Stimulated activated CD4-positive, alpha-beta T cell treated with anti-CD3 and anti-CD28 coated beads, Interleukin-1b, Interleukin-23, amount 100 ng/mL, for 1 hour (primary cell): ENCODE results near the gene SMG7.

Experiments used
- DNase-seq, 2 donors: peaks; one replicate each; pipeline ENCODE4 v3.0.0-alpha.2; 2020; ENCODE audit warnings: low read depth in 2 of 2

Gene SMG7

GRCh38 chr1:183589874-183590243 lies 117.6 kb downstream of the SMG7 start:
- no peak for DNase-seq

GRCh38 chr1:183590244-183591191 lies 118.2 kb downstream of the SMG7 start, which contains the start of gene NCF2:
NCF2 (minus strand) TSS chr1:183590459; CDS start chr1:183590329, 130 bp downstream.
- DNase-seq: no peak

- no peak for DNase-seq
Measured at GRCh38 chr1:183592733-183593132, 120.4 kb downstream of the SMG7 start.

- no peak for DNase-seq
Measured at GRCh38 chr1:183593356-183593755, 121.1 kb downstream of the SMG7 start.

GRCh38 chr1:183595537-183595936 lies 123.2 kb downstream of the SMG7 start:
- no peak for DNase-seq

- DNase-seq: no peak
Measured at GRCh38 chr1:183596500-183596899, 124.2 kb downstream of the SMG7 start.

- DNase-seq: no peak
Measured at GRCh38 chr1:183597656-183598347, 125.5 kb downstream of the SMG7 start.

GRCh38 chr1:183598386-183598785 lies 126.1 kb downstream of the SMG7 start:
- no peak for DNase-seq

GRCh38 chr1:183600136-183600535 lies 127.8 kb downstream of the SMG7 start:
- no peak for DNase-seq

- no peak for DNase-seq
Measured at GRCh38 chr1:183600634-183601033, 128.3 kb downstream of the SMG7 start.

GRCh38 chr1:183602510-183602909 lies 130.2 kb downstream of the SMG7 start:
- DNase-seq: no peak
